Coronary artery (tissue), 2 donors: ENCODE results near the gene KRTAP10-9.

Experiments used
- DNase-seq: peaks from one replicate; pipeline ENCODE4 v3.0.0-alpha.2; 2017; ENCODE audit warnings: low spot score
- H3K27ac ChIP-seq, 2 donors: fragments of 200-600 bp; sonication (generic); one replicate each; pipeline ENCODE4 v1.5.1; 2016 to 2019
- H3K4me3 ChIP-seq: fragments of 200-600 bp; sonication (generic); 2 replicates; pipeline ENCODE4 v1.5.1; 2016; ENCODE audit warnings: mild to moderate bottlenecking, moderate library complexity
- TF ChIP-seq, protein P1 (sequence below): fragments of 200-600 bp; sonication (generic); IDR thresholded peaks from one replicate; pipeline ENCODE4 v1.5.1; 2019; ENCODE audit warnings: antibody characterized with exemption

The KRTAP10-9 gene

DNA sequence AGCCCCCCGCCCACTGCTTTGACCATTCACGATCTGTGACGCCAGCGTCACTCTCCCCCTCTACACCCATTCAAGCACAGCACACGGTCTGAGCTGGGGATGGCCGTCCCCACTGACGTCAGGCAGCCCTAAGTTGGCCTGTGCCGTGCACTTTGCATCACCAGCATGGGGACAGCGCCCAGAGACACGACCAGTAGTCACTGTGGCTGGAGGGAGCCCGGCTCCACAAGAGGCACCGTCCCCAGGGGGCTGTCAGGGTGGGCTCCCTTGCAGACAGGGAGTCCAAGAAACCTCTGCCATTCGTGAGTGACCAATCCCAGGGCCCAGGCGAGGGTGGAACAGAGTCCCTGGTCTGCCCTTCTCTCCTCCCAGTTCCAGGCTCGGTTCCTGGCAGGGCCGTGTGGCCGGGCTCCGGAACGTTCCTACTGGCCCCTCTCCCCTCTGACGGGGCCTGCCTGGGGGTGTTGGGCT is 12.7 kb upstream of the KRTAP10-9 start:
- DNase-seq: no peak
- Histone ChIP-seq H3K27ac (no peak overlapping the region), H3K4me3 (no peak overlapping the region)
- TF ChIP-seq, protein P1, sequence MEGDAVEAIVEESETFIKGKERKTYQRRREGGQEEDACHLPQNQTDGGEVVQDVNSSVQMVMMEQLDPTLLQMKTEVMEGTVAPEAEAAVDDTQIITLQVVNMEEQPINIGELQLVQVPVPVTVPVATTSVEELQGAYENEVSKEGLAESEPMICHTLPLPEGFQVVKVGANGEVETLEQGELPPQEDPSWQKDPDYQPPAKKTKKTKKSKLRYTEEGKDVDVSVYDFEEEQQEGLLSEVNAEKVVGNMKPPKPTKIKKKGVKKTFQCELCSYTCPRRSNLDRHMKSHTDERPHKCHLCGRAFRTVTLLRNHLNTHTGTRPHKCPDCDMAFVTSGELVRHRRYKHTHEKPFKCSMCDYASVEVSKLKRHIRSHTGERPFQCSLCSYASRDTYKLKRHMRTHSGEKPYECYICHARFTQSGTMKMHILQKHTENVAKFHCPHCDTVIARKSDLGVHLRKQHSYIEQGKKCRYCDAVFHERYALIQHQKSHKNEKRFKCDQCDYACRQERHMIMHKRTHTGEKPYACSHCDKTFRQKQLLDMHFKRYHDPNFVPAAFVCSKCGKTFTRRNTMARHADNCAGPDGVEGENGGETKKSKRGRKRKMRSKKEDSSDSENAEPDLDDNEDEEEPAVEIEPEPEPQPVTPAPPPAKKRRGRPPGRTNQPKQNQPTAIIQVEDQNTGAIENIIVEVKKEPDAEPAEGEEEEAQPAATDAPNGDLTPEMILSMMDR: no peak

DNA sequence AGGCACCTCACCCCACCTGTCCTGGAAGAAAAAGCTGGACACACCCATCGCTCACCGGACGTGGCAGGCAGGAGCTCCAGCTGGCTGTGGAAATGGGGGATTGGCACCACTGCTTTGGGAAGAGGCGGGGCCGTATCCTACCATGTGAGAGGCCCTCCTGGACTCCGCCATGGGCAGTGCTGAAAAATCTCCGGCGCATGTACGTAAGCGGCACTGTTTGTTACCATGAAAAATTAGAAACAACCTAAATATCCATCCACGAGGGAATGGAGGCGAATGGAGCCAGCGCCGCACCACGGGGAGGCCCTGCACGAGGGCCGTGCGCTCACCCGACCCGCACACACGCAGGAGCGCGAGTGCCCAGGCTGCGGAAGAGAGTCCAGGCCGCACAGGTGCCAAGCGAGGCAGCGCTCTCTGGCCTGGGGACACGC is 11.9 kb upstream of the KRTAP10-9 start:
- TF ChIP-seq, protein P1: no peak
- H3K4me3 ChIP-seq: no peak overlapping the region
- H3K27ac ChIP-seq: no peak overlapping the region
- no peak for DNase-seq

DNA sequence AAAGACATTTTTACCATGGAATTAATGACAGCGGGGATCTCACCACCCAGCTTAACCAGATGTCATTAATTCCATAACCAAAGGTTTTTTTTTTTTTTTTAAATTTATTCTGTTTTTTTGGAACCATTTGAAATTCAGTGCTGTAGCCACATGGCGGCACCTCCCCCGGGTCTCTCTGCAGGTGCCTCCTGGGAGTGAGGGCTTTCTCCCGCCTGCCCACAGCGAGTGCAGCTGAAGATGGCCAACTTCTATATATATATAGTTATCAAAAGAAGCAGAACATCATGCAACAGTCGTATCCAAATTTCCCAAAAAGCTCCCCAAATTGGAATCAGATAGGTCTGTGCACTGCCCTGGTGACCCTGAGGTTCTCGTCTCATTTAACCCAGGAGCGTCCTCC is 11.4 kb upstream of the KRTAP10-9 start:
- Histone ChIP-seq H3K4me3 (no peak overlapping the region), H3K27ac (no peak overlapping the region)
- TF ChIP-seq, protein P1: no peak
- no peak for DNase-seq

DNA sequence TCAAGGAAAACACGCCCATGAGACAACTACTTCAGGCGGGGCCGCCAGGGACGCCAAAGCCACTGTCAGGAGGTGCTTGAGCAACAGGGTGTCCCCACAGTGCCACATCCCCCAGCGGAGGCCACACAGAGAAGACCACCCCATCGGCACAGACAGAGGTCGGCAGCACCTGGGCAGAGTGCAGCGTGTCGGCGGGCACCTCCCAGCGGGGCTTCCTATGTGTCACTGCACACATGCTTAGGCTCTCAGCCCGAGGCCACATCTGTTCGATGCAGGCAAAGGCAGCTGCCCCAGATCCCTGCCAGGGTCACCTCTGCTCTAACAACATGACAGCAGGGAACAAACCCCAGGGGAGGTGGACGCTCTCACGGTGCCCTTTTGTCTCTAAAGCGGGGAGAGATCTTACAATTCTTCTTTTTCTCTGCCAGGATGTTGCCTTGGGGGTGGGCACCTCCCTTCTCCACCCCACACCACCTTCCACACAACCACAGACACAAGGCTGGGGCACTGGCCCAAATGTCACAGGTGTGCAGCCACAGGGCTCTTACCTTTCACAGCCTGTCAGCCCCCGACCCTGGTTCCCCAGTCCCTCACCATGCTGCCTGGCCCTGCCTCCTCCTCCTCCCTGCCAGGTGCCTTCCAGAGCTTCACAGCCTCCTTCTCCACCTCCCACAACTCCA is 10.8 kb upstream of the KRTAP10-9 start:
- DNase-seq: no peak
- H3K27ac ChIP-seq: no peak overlapping the region
- TF ChIP-seq, protein P1: no peak
- no peak overlapping the region for H3K4me3 ChIP-seq

DNA sequence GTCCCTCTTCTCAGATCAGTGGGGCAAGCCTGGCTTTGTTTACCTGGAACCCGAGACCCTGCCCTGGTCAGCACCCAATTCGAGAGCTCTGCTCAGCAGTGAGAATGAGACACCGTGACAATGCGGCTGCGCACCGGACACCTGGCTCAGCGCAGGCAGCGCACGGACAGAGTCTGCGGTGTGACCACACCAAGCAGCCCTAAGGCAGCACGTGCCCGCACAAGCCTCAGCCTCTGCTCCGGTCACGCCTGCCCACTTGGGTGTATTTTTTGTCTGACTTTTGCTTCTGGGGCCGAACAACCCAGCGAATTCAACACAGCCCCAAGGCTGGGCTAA is 10.3 kb upstream of the KRTAP10-9 start:
- no peak overlapping the region for H3K27ac ChIP-seq
- no peak overlapping the region for H3K4me3 ChIP-seq
- TF ChIP-seq, protein P1: no peak
- DNase-seq: peak; percentile 66

DNA sequence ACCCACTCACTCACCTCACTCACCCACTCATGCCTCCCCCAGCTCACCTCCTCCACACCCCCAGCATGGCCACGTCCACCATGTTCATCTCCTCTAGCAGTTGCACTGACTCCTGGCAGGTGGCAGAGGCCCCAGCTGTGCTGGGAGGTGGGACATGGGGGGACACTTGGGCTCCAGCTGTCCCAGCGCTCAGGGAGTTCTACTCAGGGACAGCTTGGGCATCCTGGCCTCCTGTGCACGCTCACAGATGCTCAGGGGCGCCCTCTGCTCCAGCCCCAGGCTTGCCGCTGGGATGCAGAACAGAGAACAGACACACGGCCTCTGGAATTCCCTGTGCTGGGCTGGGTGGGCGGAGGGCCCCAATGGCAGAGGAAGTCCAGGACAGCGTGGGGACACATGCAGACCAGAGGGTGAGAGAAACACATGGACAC is 9.8 kb upstream of the KRTAP10-9 start:
- H3K4me3 ChIP-seq: no peak overlapping the region
- TF ChIP-seq, protein P1: no peak
- H3K27ac ChIP-seq: no peak overlapping the region
- no peak for DNase-seq

DNA sequence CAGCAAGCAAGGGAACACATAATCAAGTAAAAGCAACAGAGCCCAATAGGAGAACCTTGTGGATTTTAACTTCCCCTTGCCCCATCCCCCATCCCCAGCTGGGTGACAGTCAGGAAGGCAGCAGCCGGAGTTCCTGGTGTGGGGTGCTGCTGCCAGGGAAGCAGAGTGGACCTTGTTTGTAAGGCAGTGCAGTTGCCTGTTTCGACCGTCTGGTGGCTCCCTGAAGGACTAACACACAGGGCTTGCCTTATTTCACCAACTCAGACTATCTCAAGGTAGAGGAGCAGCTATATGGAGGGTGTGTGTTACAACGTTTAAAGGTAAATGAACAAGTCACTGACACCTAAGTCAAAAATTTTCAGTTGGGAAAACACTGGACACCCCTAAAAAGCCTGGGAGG is 8.4 kb upstream of the KRTAP10-9 start:
- TF ChIP-seq, protein P1: no peak
- no peak for DNase-seq
- Histone ChIP-seq H3K27ac (no peak overlapping the region), H3K4me3 (no peak overlapping the region)
